Thyroid gland (tissue), 4 donors: ENCODE measurements around the gene MAB21L3.

Source experiments
- POLR2A ChIP-seq, 2 donors: fragments of 450-650 bp; IDR thresholded peaks; one replicate each; pipeline ENCODE4 v1.6.1; 2017; ENCODE audit warnings: antibody characterized with exemption in 2 of 2, mild to moderate bottlenecking in 2 of 2, moderate library complexity in 1 of 2
- TF ChIP-seq, protein P1 (sequence below), 6 experiments: fragments of 200-600 bp in 3 of 6; fragments of 450-650 bp in 3 of 6; sonication (generic) in 3 of 6; IDR thresholded peaks; one replicate each; pipeline ENCODE4 v1.5.1; 2016 to 2019; ENCODE audit warnings: antibody characterized with exemption in 6 of 6, mild to moderate bottlenecking in 2 of 6, inconsistent platforms in 1 of 6, moderate library complexity in 1 of 6

DNA sequence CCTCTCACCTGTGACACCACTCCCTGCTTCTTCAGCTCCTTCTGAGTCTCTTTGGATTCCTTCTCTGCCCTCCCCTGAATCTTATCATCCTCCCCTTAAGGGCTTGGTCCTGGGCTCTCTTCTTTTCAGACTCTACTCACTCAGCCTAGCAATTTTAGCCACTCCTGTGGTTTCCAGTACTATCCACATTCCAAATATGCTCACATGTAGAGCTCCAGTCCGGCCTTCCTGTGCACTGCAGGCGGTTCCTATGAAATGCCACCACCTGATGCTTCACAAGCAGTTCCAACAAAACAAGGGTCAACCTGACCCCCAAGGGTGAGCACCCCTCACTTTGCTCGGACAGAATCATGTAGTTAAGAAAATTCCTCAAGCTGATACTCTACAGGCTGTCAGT is 35.9 kb downstream of the MAB21L3 start:
- TF ChIP-seq POLR2A (IDR thresholded peaks at IDR 0.05) = no peak
- TF ChIP-seq, protein P1, sequence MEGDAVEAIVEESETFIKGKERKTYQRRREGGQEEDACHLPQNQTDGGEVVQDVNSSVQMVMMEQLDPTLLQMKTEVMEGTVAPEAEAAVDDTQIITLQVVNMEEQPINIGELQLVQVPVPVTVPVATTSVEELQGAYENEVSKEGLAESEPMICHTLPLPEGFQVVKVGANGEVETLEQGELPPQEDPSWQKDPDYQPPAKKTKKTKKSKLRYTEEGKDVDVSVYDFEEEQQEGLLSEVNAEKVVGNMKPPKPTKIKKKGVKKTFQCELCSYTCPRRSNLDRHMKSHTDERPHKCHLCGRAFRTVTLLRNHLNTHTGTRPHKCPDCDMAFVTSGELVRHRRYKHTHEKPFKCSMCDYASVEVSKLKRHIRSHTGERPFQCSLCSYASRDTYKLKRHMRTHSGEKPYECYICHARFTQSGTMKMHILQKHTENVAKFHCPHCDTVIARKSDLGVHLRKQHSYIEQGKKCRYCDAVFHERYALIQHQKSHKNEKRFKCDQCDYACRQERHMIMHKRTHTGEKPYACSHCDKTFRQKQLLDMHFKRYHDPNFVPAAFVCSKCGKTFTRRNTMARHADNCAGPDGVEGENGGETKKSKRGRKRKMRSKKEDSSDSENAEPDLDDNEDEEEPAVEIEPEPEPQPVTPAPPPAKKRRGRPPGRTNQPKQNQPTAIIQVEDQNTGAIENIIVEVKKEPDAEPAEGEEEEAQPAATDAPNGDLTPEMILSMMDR (IDR thresholded peaks at IDR 0.05) = no peak
